Gastroesophageal sphincter (tissue), 3 donors: ENCODE results near the gene TMPRSS9.

Experiments
- EP300 ChIP-seq: sonication (generic); formaldehyde crosslinking; IDR thresholded peaks from one replicate; pipeline ENCODE4 v1.6.1; 2017; ENCODE audit warnings: antibody characterized with exemption, mild to moderate bottlenecking
- POLR2A ChIP-seq, 2 donors: fragments of 450-650 bp; IDR thresholded peaks; one replicate each; pipeline ENCODE4 v1.6.1; 2017; ENCODE audit warnings: antibody characterized with exemption in 2 of 2, mild to moderate bottlenecking in 2 of 2, moderate library complexity in 1 of 2
- POLR2AphosphoS5 ChIP-seq: sonication (generic); formaldehyde crosslinking; IDR thresholded peaks from one replicate; pipeline ENCODE4 v1.6.1; 2017; ENCODE audit warnings: antibody characterized with exemption
- TF ChIP-seq, protein P1 (sequence below), 4 experiments: fragments of 200-600 bp in 2 of 4; fragments of 450-650 bp in 2 of 4; sonication (generic) in 1 of 4; IDR thresholded peaks; one replicate each; pipeline ENCODE4 v1.5.1; 2017 to 2019; ENCODE audit warnings: antibody characterized with exemption in 4 of 4, mild to moderate bottlenecking in 2 of 4, moderate library complexity in 2 of 4

DNA sequence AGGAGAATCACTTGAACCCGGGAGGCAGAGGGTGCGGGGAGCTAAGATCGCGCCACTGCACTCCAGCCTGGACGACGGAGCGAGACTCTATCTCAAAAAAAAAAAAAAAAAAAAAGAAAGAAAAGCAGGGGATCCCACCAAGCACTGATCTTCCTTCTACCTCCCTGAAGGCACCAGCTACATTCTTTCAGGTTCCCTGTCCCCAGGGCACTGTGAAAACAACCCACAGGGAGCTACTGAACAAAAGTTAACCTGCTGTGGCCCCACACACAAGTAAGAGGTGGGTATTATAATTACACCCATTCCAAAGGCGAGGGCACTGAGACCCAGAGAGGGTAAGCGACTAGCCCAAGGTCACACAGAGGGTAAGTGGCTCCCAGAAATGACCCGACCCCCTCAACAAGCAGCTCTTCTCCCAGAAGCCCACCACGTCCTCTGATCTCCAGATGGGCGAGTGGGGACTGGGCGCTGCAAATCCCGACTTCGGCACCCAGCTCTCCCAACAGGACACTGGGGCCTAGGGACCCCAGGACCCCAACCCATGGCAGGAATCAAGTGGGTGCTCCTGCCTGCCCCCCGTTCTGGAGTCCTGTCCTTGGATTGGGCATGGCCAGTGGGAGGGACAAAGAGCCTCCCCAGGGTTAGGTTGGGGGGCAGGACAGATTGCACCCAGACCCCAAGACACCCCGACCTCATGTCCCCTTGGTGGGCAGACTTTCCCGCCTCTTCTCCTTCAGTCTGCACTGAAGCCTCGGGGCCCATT, 94.3 kb downstream of the TMPRSS9 start:
- TF ChIP-seq EP300 (no peak), POLR2AphosphoS5 (no peak), POLR2A (IDR thresholded peaks at IDR 0.05) (no peak)
- TF ChIP-seq, protein P1, sequence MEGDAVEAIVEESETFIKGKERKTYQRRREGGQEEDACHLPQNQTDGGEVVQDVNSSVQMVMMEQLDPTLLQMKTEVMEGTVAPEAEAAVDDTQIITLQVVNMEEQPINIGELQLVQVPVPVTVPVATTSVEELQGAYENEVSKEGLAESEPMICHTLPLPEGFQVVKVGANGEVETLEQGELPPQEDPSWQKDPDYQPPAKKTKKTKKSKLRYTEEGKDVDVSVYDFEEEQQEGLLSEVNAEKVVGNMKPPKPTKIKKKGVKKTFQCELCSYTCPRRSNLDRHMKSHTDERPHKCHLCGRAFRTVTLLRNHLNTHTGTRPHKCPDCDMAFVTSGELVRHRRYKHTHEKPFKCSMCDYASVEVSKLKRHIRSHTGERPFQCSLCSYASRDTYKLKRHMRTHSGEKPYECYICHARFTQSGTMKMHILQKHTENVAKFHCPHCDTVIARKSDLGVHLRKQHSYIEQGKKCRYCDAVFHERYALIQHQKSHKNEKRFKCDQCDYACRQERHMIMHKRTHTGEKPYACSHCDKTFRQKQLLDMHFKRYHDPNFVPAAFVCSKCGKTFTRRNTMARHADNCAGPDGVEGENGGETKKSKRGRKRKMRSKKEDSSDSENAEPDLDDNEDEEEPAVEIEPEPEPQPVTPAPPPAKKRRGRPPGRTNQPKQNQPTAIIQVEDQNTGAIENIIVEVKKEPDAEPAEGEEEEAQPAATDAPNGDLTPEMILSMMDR (IDR thresholded peaks at IDR 0.05): no peak
